CD4-positive, alpha-beta T cell treated with Interleukin-6 for 4 hours (primary cell): ENCODE data around the gene ZNF831.

ENCODE experiments used
- DNase-seq: peaks from one replicate; pipeline ENCODE4 v3.0.0-alpha.2; 2020; ENCODE audit warnings: mixed read lengths

The ZNF831 gene

DNA sequence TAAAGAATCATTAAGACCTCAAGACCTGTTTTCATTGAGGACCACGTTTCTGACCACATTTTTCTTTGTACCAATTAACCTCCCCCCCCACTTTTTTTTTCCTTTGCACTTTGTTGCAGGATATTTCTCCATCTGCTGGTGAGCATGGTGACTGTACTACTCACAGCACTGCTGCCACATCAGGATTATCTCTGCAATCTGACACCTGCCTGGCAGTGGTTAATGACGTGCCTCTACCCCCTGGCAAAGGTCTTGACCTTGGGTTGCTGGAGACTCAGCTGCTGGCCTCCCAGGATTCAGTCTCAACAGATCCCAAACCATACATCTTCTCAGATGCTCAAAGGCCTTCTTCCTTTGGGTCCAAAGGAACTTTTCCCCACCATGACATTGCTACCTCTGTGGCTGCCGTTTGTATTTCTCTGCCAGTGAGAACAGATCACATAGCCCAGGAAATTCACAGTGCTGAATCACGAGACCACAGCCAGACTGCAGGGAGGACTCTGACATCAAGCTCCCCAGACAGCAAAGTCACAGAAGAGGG, 90.2 kb downstream of the ZNF831 start:
- peak; percentile 43 for DNase-seq

DNA sequence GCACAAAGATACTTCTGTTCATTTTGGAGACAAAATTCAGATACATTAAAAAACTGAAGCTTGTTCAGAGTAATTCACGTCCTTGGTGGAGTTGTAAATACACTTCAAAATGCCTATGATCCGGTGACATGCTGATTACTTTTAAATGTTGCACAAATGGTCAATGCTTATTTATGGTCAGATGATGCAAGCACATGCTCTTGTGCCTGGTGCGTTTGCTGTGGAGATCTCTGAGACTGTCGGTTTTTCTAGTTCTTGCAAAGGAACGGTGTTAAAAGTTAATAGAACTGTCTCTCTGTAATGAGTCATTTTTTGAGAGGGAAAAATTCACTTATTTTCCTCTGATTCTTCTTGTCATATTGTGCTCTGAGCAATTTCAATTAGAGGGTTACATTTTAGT, 91.6 kb downstream of the ZNF831 start:
- no peak for DNase-seq

DNA sequence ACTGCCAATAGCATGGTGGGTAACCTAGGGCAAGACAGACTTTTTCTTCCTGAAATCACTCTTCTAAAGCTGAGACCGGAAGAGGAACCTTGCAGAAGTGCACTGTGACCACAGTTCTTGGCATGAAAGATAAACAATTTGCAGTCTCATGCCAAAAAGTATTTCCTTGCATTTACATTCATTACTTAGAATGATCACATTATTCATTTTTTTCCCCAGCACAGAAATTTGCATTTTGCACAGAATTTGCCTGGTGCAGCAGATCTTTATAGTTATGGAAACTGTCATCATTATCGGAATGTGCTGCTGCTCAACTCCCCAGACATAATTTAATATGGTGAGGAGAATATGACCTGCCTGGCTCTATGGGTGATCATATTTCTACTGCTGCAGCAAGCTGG, 94.6 kb downstream of the ZNF831 start:
- peak; percentile 16 for DNase-seq

DNA sequence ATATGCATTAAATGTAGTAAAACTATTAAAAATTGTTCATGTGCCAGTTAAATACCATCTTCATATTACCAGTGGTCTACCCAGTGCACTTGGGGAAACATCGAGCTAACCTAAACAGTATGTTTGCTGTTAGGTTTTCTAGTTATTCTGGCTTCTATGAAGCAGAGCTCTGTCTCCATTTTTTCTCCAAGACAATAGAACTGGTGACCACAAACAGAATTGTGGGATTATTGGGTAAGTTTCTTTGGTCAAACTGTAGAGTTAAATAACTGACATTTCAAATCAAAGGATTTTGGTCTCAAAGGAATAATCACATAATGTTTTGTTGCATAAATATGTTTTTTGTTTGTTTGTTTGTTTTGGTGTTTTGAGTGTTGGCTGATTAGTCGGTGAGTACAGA, 96.3 kb downstream of the ZNF831 start:
- DNase-seq, result no peak

DNA sequence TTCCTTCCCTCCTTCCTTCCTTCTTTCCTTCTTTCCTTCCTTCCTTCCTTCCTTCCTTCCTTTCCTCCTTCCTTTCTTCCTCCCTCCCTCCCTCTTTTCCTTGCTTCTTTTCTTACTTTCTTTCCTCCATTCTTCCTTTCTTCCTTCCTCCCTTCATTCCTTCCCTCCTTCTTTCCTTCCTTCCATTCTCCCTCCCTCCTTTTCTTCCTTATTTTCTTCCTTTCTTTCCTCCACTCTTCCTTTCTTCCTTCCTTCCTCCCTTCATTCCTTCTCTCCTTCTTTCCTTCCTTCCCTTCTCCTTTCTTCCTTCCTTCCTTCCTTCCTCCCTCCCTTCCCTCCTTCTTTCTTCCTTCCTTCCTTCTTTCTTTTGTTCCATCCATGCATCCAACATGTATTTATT, 101.7 kb downstream of the ZNF831 start:
- DNase-seq, result no peak

DNA sequence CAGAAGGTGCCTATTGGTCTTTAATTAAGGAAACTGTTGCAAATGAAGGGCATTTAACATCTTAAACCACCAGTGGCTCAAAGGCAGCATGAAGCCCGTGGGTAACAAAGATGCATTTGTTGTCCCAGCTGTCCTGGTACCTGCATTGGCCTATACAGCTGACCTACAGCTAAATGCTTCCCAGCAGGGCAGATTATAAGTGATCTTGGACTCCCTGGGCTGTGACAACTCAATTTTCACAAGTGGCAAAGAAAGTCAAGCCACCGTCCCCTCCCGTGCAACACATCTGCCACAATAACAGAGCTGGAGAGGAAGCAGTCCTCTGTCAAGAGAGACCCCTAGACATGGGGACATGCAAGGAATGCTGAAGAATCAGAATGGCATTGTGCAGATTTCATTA, 105.2 kb downstream of the ZNF831 start:
- DNase-seq, result no peak

DNA sequence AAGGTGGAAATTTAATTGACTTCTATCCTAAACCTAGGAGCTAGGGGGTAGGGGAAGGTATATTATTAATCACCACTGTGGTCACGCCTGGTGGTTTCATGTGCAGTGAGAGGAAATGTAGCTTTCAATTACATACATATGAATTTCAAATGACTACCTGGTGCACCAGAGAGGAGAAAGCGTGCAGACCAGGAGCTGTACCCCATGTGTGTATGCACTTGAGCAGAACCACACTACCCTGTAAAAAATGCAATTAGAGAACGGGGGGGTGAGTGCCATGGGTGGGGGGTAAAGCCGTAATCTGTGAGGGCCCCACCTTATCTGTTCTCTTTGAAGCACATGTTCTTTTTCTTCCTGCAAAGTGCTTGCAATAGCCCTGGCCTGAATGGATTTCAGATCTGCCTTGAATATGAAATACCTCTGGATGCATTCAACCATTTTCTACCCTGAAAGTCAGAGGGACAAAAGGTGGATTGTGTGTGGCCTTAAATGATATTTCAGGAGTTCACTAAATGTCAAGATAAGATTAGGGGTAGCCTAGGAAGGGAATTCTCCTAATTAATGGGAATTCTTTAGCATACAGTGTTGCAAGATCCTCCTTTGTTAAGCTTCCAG, 105.9 kb downstream of the ZNF831 start:
- no peak for DNase-seq

DNA sequence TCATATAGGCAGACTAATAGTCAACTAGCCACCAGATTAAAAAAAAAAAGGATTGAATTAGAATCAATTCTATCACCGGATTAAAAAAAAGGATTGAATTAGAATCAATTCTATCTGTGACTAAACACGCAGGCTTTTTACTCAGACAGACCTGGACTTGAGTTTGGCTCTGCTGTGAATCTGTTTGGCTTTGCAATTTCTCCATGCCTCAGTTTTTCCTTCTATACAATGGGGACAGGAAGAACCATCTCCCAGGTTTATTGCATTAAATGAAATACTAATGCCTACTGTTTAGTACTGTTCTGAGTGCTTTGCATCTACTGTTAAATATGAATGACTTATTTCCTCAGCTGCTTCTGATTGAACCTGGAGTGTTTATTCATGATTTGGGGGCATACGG, 106.8 kb downstream of the ZNF831 start:
- no peak for DNase-seq

DNA sequence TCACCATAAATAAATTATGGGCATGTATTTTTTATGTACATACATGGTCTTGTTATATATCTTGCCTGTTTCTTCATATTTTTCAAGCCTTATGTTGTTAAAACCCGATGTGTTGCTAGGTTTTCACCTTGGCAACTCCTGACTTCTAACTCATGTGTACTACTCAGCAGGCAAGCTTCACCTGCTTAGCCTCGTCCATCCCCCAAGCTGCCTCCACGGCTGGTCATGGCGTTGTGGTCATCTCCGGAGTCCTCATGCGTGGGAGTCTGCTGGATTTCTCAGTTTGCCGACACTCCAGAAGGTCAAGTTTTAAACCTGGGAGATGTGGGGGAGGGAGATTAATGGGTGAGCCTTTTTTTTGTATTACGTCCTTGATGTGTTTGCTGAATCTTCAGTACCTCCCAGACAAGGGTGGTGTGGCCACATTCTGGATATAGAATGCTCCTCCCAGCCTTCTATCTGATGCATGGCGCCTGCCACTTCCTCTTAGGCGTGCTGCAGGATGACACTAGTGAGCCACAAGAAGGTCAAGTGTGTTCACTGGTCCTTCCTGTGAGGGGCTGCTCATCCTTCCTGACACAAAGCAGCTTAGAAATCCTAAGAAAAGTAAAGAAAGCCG, 110.2 kb downstream of the ZNF831 start:
- peak; percentile 3 for DNase-seq

DNA sequence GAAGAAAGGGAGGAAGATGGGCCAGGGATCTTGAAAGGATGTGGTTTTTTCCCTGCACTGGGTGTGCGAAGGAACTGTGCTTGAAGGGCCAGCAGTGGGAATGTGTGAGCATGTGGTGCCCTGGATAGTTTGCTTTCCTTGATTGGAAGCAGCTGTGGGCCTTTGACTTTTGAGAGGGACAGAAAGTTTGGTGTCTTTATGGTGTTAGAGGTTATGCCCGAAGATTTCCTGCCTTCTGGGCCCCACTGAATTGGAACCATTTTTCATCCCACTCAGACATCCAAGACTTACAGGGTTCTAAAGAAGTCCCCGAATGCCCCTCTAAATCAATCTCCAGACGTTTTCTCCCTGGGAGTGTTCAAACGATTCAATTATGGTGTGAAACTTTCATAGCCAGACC, 113.3 kb downstream of the ZNF831 start:
- no peak for DNase-seq

DNA sequence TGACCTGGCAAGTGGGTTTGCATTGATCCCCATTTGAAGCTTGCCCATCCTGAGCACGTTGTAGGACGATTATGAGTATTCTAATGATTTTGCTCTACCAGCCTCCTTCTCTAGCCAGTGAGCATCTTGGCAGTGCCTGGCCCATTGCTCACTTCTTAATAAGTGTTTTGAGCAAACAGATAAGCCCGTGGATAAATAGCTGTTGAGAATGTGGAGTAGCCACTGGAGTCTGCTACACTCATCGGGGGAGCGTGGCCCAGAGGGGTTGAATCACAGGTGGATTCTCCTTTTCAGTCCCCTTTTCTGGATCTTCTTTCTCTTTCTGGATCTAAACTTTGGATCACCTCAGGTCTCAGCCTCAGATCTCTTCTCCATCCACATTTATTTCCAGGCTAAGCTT, 120.8 kb downstream of the ZNF831 start:
- DNase-seq, result no peak

DNA sequence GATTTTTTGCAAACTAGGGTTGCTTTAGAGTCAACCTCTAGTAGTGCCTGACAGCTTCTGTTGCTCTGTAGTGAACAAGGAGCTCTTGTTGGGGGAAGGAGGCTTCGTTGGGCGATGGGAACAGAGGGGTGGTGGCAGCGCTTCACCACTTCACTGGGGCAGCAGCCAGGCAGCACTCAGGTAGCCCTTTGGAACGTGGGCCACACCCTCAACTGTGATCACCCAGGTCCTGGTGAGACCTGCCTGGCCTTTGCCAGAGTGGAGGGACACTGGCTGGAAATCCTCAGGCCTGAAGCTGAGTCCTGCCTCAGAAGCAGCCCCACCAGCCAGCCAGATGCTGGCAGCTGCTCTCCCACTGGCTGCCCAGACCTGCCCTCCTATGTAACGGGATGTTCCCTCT, 126.4 kb downstream of the ZNF831 start:
- no peak for DNase-seq

DNA sequence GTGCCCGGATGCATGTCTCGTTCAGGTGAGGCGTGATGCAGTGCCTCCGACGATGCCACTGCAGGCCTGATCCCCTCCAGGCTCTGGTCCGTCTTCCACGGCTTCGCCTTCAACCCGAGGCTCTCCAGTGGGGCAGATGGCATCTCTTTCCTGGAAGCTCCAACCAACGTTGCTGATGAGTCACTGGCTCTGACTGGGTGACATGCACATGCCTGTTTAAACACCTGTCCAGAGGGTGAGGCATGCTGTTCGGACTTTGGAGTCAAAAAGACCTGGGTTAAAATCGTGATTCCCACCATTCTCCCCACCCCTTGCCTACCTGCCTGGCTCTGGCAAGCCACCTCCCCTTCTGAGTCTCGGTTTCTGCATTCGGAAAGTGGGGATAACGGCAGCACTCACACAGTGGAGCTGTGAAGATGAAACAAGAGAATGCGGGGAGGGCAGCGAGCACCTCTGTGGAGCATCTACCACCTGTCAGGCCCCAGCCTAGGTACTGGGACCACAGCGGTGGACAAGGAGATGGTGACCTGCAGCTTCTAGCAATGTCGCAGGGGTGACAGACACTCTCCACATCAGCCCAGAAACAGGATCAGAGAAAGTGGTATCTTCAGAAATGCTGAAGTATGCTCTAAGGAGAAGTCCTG, 128.2 kb downstream of the ZNF831 start:
- no peak for DNase-seq

DNA sequence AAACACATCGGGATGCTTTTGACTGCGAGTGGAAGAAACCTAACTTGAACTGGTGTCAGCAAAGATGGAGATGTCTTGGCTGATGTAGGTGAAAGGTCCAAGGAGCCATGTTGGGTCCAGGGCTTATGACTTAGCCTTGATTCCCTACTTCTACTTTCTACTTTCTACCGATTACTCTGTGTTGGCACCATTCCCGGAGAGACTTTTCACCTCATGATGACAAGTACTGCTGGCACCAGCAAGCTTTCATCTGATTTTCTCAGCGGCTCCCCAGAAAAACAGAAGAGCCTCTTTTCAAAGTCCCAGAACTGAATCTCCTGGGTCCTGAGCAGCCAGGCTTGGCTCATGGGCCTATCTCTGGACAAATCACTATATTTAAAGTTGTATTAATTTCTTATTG, 131.9 kb downstream of the ZNF831 start:
- no peak for DNase-seq

DNA sequence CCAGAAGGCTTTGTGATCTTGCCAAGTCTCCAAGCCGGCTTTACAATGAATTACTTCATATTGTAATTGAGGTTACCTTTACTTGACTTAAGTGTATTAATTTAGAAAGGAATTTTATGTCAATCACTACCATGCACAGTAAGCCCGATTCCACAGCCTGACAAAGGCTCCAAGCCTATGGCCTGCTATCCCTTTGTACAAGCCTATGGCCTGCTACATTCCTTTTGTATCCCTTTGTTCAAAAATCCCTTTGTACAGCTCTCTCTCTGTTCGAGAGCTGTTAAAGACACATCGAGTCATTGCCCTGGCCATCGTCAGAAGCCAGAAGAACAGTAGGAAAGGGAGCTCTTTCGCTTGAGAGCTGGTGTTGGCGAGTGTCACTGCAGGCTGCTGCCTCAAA, 134.1 kb downstream of the ZNF831 start:
- DNase-seq, result no peak

DNA sequence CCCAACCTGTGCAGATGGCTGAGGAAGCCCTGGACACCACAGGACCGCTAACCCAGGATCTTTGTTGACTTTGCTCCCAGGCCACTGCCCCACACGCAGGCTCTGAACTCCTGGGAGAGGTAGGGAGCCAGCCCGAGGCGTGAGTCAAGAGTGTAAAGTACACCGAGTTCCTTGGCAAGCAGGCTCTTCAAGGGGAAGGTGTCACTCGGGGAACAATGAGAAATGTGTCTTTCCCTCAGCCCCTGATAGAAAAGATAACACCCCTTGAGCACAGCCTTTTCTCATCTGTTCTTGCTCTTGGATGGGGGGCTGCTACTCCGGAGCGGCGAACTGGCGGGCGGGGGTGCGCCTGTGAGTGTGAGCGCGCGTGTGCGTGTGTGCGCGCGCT, 136.3 kb downstream of the ZNF831 start:
- no peak for DNase-seq

DNA sequence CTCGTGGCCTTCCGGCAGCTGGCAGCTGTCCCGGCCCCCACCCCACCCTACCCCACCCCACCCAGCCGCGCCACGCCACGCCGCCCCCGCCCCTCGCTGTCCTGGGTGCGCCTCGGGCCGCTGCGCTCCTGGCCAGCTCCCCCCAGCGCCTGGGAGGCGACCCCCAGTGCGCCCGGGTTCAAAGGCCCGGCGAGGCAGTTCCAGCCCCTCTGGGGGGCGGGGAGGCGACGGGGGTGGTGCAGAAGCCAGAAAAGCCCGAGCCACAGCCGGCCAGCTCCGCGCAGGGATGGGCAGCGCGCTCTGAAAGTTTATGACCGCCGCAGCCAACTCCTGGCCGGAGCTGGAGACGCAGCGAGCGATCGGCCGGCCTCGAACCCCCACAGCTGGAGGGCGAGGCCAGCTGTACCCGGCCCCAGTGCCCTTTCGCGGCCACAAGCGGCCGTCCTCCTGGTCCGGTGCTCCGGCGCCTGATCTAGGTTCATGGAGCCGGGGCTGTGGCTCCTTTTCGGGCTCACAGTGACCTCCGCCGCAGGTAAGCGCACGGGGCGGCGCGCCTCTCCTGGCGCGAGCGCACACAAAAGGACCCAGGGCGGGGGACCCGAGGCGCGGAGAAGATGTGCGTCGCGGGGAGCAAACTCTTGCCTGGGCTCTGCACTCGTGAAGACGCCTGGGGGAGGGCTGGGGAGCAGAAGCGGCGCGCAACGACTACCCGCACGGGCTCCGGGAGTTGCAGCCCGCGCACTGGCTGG, 136.9 kb downstream of the ZNF831 start, which contains the start of gene EDN3:
TSS of gene EDN3 (plus strand) at position 279 of the 749 bp plus-strand sequence. CDS start at position 481, 202 bp downstream.
- no peak for DNase-seq

DNA sequence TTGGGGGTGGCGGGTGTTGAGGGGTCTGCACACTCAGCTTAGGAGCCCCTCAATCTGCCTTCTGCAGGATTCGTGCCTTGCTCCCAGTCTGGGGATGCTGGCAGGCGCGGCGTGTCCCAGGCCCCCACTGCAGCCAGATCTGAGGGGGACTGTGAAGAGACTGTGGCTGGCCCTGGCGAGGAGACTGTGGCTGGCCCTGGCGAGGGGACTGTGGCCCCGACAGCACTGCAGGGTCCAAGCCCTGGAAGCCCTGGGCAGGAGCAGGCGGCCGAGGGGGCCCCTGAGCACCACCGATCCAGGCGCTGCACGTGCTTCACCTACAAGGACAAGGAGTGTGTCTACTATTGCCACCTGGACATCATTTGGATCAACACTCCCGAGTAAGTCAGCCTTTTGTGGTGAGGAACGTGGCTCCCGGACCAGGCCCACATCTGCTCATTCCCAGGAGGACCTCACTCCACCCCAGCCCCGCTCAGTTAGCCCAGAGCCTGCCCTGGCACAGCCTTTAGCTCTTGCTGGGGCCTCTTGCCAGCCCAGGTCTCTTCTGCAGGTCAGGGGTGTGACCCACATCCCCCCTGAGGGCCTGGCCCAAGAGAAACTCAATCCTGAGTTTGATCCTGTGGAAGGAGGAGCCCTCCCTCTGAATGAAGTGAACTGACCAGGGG, 137.9 kb downstream of the ZNF831 start:
- DNase-seq, result no peak

DNA sequence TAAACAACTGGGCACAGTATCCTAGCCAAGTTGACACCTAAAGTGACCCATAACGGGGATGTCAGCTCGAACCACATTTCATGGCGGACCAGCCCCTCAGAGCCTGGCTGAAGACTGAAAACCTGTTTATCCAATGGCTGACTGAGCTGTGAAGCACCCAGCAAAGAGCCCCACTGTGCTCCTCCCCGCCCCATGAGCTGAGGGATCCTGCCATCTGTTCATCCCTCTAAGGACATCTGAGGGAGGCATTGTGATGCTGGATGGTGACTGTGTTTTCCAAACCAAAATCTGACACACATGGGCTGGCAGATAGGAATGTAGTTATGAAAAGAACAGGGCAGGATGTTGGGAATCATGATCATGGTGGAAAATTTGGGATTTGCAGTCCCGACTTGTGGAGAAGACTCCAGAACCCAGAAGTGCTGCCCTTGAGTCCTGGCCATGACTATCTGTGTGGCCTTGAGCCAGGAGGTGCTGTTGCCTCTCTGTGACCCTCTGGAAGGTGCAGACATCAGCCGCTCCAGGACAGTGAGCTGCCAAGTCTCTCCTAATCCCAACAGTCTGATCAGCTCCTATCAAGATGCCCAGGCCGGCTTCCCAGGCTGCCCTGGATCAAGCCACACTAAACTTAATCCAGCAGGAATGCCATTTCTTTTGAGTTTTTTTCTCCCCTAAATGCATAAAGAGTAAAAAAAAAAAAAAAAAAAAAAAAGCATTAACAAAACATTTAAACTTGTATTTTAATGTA, 142.5 kb downstream of the ZNF831 start:
- no peak for DNase-seq

DNA sequence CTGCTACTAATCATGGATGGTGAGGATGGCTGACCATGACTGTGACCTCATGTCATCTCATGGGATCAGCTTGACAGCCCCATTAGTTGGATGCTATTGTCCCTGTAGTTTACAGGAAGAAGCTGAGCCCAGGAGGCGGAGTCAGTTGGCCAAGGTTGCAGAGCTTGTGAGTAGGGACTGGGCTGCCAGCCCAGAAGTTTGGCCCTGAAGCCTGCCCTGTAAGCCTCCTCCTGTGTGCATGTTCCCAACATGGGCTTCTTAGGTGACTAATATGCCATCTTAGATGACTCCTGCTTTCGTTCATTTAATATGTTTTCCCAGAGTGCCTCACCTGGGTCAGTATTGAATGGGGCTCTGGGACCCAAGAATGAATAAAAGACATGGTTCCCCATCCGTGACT, 143.6 kb downstream of the ZNF831 start:
- DNase-seq, result no peak
